Measurements from ENCODE around the gene PKN1.
"Not testable (repeated sequence)": the region's sequence is repeated elsewhere in the genome, so short reads cannot be mapped to it uniquely, and the experiment has no call there.

DNA sequence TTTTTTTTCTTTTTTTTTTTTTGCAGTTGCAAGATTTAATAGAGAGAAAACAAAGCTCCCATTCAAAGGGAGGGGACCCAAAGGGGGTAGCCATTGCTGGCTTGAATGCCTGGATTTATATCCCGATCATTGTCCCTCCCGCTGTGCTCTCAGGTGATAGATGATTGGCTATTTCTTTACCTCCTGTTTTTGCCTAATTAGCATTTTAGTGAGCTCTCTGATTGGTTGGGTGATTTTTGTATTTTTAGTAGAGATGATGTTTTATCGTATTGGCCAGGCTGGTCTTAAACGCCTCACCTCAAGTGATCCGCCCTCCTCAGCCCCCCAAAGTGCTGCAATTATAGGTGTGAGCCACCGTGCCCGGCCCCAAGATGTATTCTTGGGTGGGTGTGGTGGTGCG lies 71.5 kb downstream of the PKN1 start:
- TF ChIP-seq, protein P1, sequence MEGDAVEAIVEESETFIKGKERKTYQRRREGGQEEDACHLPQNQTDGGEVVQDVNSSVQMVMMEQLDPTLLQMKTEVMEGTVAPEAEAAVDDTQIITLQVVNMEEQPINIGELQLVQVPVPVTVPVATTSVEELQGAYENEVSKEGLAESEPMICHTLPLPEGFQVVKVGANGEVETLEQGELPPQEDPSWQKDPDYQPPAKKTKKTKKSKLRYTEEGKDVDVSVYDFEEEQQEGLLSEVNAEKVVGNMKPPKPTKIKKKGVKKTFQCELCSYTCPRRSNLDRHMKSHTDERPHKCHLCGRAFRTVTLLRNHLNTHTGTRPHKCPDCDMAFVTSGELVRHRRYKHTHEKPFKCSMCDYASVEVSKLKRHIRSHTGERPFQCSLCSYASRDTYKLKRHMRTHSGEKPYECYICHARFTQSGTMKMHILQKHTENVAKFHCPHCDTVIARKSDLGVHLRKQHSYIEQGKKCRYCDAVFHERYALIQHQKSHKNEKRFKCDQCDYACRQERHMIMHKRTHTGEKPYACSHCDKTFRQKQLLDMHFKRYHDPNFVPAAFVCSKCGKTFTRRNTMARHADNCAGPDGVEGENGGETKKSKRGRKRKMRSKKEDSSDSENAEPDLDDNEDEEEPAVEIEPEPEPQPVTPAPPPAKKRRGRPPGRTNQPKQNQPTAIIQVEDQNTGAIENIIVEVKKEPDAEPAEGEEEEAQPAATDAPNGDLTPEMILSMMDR (IDR thresholded peaks at IDR 0.05; ENCODE audit: insufficient read depth, low read length), result not testable (repeated sequence)
- TF ChIP-seq, protein P2, sequence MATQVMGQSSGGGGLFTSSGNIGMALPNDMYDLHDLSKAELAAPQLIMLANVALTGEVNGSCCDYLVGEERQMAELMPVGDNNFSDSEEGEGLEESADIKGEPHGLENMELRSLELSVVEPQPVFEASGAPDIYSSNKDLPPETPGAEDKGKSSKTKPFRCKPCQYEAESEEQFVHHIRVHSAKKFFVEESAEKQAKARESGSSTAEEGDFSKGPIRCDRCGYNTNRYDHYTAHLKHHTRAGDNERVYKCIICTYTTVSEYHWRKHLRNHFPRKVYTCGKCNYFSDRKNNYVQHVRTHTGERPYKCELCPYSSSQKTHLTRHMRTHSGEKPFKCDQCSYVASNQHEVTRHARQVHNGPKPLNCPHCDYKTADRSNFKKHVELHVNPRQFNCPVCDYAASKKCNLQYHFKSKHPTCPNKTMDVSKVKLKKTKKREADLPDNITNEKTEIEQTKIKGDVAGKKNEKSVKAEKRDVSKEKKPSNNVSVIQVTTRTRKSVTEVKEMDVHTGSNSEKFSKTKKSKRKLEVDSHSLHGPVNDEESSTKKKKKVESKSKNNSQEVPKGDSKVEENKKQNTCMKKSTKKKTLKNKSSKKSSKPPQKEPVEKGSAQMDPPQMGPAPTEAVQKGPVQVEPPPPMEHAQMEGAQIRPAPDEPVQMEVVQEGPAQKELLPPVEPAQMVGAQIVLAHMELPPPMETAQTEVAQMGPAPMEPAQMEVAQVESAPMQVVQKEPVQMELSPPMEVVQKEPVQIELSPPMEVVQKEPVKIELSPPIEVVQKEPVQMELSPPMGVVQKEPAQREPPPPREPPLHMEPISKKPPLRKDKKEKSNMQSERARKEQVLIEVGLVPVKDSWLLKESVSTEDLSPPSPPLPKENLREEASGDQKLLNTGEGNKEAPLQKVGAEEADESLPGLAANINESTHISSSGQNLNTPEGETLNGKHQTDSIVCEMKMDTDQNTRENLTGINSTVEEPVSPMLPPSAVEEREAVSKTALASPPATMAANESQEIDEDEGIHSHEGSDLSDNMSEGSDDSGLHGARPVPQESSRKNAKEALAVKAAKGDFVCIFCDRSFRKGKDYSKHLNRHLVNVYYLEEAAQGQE (IDR thresholded peaks at IDR 0.05; ENCODE audit: insufficient replicate concordance, low read depth), result not testable (repeated sequence)
- TF ChIP-seq POLR2AphosphoS5 (IDR thresholded peaks at IDR 0.05; ENCODE audit: low read depth), result not testable (repeated sequence)

Data from HL-60 (cell line).